Right lobe of liver (tissue), 6 donors: ENCODE results near the gene ZMYND10. TPM values are rescaled to one million over a fixed set of nuclear protein-coding genes. Genes with fewer than 3 reads are reported as not detected.

Experiments used
- ATAC-seq, 4 donors: fragments of 200-7000 bp; cut with Tn5 transposase; one replicate each; pipeline ENCODE4 v1.9.1; 2020; ENCODE audit warnings: mild to moderate bottlenecking in 4 of 4, moderate library complexity in 4 of 4
- DNase-seq, 3 donors: peaks; one replicate each; pipeline ENCODE4 v3.0.0-alpha.2; 2020
- H3K27ac ChIP-seq, 3 donors: fragments of 200-600 bp; one replicate each; pipeline ENCODE4 v1.8.0; 2022
- H3K27me3 ChIP-seq, 2 donors: fragments of 200-600 bp; one replicate each; pipeline ENCODE4 v1.8.0; 2022
- H3K36me3 ChIP-seq, 4 donors: fragments of 200-600 bp; sonication (generic) in 1 of 4; one replicate each; pipeline versions ENCODE4 v1.5.1 to v1.8.0; 2017 to 2022; ENCODE audit warnings: control low read depth in 1 of 4
- H3K4me1 ChIP-seq, 4 donors: fragments of 200-600 bp; sonication (generic) in 1 of 4; one replicate each; pipeline versions ENCODE4 v1.5.1 to v1.8.0; 2017 to 2022; ENCODE audit warnings: control low read depth in 1 of 4
- H3K4me3 ChIP-seq, 3 donors: fragments of 200-600 bp; one replicate each; pipeline ENCODE4 v1.8.0; 2022
- H3K9me3 ChIP-seq, 4 donors: fragments of 200-600 bp; sonication (generic) in 1 of 4; one replicate each; pipeline versions ENCODE4 v1.5.1 to v1.8.0; 2017 to 2022; ENCODE audit warnings: control low read depth in 1 of 4
- POLR2A ChIP-seq: fragments of 450-650 bp; IDR thresholded peaks from one replicate; pipeline ENCODE4 v1.6.1; 2017; ENCODE audit warnings: antibody characterized with exemption, mild to moderate bottlenecking
- WGBS: methylation state at CpG from one replicate; pipeline ENCODE4 v1.1.6; 2018; ENCODE audit warnings: low coverage, low lambda C conversion rate; ENCODE audit not compliant: insufficient coverage; ENCODE audit errors: missing lambda C conversion rate; 5-methylcytosine and 5-hydroxymethylcytosine counted together
- intact Hi-C, 2 donors: fragments of 100-400 bp; cut with DNase I; formaldehyde crosslinking; loops; one replicate each; pipeline versions ENCODE4 v1.11.2 to v1.14.1; 2022
- total RNA-seq, 6 experiments: library from RNA; depleted of rRNA in 2 of 6; stranded (reverse); fragments of >200 nt in 2 of 6; fragmentation: NEBNext Ultra II Directional in 3 of 6; extraction: Animal tissue kit (Norgen Biotek cat#: 25700) in 3 of 6; gene quantifications; one replicate each; pipeline versions ENCODE4 v1.1.0 to v1.2.4, GENCODE V29; 2016 to 2023
- TF ChIP-seq, protein P1 (sequence below), 4 donors: fragments of 200-600 bp in 3 of 4; fragments of 450-650 bp in 1 of 4; IDR thresholded peaks; one replicate each; pipeline versions ENCODE4 v1.5.1 to v1.8.0; 2016 to 2022; ENCODE audit warnings: antibody characterized with exemption in 4 of 4, mild to moderate bottlenecking in 2 of 4
- donor health status: DM: no; HTN: yes; CAD: no.
- donor health status: DM: no; HTN: no; CAD: no.
- donor health status: DM: no; HTN: no; CAD: no.
- donor health status: DM: no; HTN: yes; CAD: no.
- donor health status: DM: no; HTN: yes; CAD: no.

ZMYND10 gene
- total RNA-seq, 6 experiments from 2014 or later = 0.25 to 0.70 (median 0.46) TPM

DNA sequence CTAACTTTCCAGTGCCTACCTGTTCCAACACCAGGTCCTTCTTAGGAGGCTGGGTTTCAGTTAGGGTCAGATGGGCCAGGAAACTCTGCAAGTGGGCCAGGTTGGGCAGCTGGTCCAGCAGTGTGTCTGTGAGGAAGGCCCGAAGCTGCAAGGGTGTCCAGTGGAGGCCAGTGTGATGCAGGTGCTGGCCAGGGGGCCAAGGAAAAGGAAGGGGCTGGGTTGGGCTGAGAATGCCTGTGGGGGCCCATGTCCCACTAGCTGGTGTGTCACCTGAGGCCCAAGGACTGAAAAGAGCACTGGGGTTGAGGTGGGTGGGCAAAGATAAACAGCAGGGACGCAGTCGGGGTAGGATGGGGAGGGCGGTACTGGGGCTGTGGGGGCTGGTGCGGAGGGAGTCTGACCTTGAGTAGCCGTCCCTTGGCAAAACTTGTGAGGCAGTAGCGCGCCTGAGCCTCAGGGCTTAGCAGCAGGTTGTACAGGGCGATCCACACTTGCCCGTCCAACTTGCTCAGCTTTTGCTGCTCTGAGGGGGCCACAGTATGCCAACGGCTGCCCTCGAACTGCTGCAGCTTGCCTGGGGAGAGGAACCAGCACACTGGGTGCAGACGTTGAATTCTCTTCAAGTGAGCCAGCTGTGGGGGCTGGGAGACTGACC, 3.4 kb downstream of the ZMYND10 start:
- TF ChIP-seq, protein P1, sequence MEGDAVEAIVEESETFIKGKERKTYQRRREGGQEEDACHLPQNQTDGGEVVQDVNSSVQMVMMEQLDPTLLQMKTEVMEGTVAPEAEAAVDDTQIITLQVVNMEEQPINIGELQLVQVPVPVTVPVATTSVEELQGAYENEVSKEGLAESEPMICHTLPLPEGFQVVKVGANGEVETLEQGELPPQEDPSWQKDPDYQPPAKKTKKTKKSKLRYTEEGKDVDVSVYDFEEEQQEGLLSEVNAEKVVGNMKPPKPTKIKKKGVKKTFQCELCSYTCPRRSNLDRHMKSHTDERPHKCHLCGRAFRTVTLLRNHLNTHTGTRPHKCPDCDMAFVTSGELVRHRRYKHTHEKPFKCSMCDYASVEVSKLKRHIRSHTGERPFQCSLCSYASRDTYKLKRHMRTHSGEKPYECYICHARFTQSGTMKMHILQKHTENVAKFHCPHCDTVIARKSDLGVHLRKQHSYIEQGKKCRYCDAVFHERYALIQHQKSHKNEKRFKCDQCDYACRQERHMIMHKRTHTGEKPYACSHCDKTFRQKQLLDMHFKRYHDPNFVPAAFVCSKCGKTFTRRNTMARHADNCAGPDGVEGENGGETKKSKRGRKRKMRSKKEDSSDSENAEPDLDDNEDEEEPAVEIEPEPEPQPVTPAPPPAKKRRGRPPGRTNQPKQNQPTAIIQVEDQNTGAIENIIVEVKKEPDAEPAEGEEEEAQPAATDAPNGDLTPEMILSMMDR (IDR thresholded peaks at IDR 0.05) = no peak
- TF ChIP-seq POLR2A = no peak
- intact Hi-C loops = loop anchor here (10.0 kb wide), 2 partner anchors 203 to 213 kb away; no protein-coding TSS in a partner anchor
- WGBS = 60% methylated on average over 1 of the region's 13 CpGs
- DNase-seq (no peak), ATAC-seq (no peak)
- Histone ChIP-seq H3K4me3 (no peak overlapping the region), H3K9me3 (no peaks in the 10 kb centered on the region), H3K4me1 (peaks cover 0 to 14% (median 0%) of the 10 kb centered on the region in 4 donors), H3K27ac (no peak overlapping the region), H3K27me3 (no peaks in the 10 kb centered on the region), H3K36me3 (no peaks in the 10 kb centered on the region)

- no peak overlapping the region for H3K27ac ChIP-seq
- no peaks in the 10 kb centered on the region for H3K27me3 ChIP-seq
- no peaks in the 10 kb centered on the region for H3K9me3 ChIP-seq
- intact Hi-C loops = loop anchor here (10.0 kb wide), 2 partner anchors 203 to 213 kb away; no protein-coding TSS in a partner anchor
- H3K4me1 ChIP-seq = peaks cover 0 to 14% (median 0%) of the 10 kb centered on the region in 4 donors
- peak overlapping the region; percentile 39 to 55 (median 46) for H3K4me3 ChIP-seq
- 100% methylated on average over 2 of the region's 9 CpGs for WGBS
- ATAC-seq (no peak), DNase-seq (no peak)
- TF ChIP-seq, protein P1 (IDR thresholded peaks at IDR 0.05) = no peak
- TF ChIP-seq POLR2A = no peak
- H3K36me3 ChIP-seq = no peaks in the 10 kb centered on the region
These were observed 4.0 kb downstream of the ZMYND10 start for GRCh38 chr3:50341537-50341936.

DNA sequence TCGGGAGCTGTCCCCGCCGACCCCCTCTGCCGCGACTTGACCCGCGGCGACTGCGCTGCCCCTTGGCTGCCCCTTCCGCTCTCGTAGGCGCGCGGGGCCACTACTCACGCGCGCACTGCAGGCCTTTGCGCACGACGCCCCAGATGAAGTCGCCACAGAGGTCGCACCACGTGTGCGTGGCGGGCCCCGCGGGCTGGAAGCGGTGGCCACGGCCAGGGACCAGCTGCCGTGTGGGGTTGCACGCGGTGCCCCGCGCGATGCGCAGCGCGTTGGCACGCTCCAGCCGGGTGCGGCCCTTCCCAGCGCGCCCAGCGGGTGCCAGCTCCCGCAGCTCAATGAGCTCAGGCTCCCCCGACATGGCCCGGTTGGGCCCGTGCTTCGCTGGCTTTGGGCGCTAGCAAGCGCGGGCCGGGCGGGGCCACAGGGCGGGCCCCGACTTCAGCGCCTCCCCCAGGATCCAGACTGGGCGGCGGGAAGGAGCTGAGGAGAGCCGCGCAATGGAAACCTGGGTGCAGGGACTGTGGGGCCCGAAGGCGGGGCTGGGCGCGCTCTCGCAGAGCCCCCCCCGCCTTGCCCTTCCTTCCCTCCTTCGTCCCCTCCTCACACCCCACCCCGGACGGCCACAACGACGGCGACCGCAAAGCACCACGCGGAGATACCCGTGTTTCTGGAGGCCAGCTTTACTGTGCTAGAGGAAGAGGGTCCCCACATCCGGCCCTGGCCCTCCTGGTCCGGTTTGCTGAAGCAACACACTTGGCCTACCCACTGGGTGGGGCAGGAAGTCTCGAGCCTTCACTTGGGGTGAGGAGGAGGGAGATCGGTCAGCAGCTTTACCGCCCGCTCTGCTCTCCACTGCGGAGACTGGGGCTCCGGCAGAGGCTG, 4.8 kb downstream of the ZMYND10 start, which contains the start of gene RASSF1:
RASSF1 (minus strand) TSS at position 389 of the 882 bp plus-strand sequence; CDS start at position 358, 31 bp downstream.
- DNase-seq (peak; percentile 68 to 82 (median 74)), ATAC-seq (peak; percentile 1 to 18 (median 4))
- Histone ChIP-seq H3K4me3 (peak within 1 kb of the TSS; percentile 39 to 55 (median 46)), H3K27me3 (no peaks in the 10 kb centered on the region), H3K36me3 (no peaks in the 10 kb centered on the region), H3K9me3 (no peaks in the 10 kb centered on the region), H3K4me1 (peaks cover 0 to 21% (median 4%) of the 10 kb centered on the region in 4 donors), H3K27ac (peak within 1 kb of the TSS; percentile 33 to 95 (median 86))
- TF ChIP-seq, protein P1 (IDR thresholded peaks at IDR 0.05) = no peak
- peak; percentile 60 for TF ChIP-seq POLR2A
- intact Hi-C loops = loop anchor here (10.0 kb wide), 2 partner anchors 204 to 214 kb away; no protein-coding TSS in a partner anchor
- WGBS = 30% methylated on average over 32 of the region's 85 CpGs

DNA sequence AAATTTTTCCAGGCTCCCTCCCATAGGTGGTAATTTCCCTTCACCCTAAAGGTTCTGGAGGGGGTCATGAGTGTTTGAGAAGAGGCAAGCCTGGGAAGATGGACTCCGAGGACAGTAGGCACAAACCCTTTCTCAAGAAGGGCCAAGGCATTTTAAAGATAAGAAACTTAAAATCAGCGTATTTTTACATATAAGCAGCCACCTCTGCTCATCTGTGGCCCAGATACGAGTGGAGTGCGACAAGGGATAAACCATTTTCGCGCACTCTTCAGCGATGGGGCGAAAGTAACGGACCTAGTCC, 5.4 kb downstream of the ZMYND10 start:
- WGBS = 41% methylated on average over 9 of the region's 9 CpGs
- DNase-seq (no peak), ATAC-seq (no peak)
- Histone ChIP-seq H3K27me3 (no peaks in the 10 kb centered on the region), H3K9me3 (no peaks in the 10 kb centered on the region), H3K36me3 (no peaks in the 10 kb centered on the region), H3K4me3 (peak overlapping the region; percentile 39 to 55 (median 46)), H3K27ac (peak overlapping the region; percentile 33 to 95 (median 86)), H3K4me1 (peaks cover 0 to 21% (median 6%) of the 10 kb centered on the region in 4 donors)
- TF ChIP-seq POLR2A = no peak
- TF ChIP-seq, protein P1 (IDR thresholded peaks at IDR 0.05) = no peak
- intact Hi-C loops = loop anchor here (10.0 kb wide), 2 partner anchors 205 to 215 kb away; no protein-coding TSS in a partner anchor
